NOMO-1 treated with dmso at 0.1 percent for 144 hours (cell line): Measurements from ENCODE around the gene FAM227A.

Source experiments
- DNase-seq: peaks from one replicate; lab custom pipeline; 2025; ENCODE audit not compliant: unreplicated experiment; lab: John Stamatoyannopoulos, UW

The FAM227A gene

GRCh38 chr22:38549101-38549894 is 106.9 kb downstream of the FAM227A start:
- DNase-seq: peak; percentile 57

- no peak for DNase-seq
Observed at GRCh38 chr22:38540701-38541100, 115.5 kb downstream of the FAM227A start.

DNA sequence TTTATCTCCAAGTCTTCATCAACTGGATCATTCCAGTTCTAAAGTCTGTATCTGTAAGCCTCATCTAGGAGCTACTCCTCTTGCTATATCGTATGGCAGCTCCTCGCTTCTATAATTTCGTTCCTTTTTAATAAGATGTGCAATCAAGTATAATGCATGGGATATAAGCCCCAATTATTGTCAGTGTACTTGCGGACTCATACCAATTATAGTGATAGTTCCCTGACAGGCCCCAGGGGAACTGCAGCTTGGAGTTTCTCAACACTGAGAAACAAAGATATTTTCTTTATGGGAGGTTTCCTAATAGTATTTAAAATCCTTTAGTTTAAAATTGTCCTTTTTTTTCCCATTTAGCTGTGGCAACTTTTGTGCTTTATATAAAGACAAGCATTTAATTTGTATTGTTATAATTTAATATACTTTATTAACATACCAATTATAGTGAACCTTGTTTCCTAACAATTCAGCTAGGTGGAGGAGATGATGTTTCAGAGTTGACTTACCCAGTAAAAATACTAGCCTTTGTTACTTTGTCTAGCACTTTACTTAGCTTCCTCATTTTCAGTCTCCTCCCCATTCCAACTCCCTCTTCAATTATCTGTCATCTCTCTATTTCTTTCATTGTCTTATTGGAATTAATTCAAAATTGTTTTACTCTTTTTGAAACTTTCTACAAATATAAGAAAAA is 124.8 kb downstream of the FAM227A start:
- peak; percentile 71 for DNase-seq
